MCF 10A (cell line): ENCODE measurements around the gene GORASP1. TPM values are rescaled to one million over a fixed set of nuclear protein-coding genes. Genes with fewer than 3 reads are reported as not detected.

Source experiments
- BruUV-seq: library from RNA; stranded (reverse); fragments of 400-500 nt; replicated peaks from 2 replicates; lab custom pipeline; 2021; lab: Mats Ljungman, UMichigan
- CTCF ChIA-PET: fragments of 300-600 bp; sonication (Branson Sonifier 250); formaldehyde crosslinking; extraction: SDS; loops from one replicate; lab custom pipeline; 2021; ENCODE audit warnings: antibody characterized with exemption, inconsistent platforms; lab: Yijun Ruan, JAX
- POLR2A ChIA-PET: fragments of 300-600, 350-650 bp; sonication (Branson Sonifier 250); formaldehyde crosslinking; extraction: SDS; loops from one replicate; lab custom pipeline; 2020; ENCODE audit warnings: antibody characterized with exemption, inconsistent platforms; lab: Yijun Ruan, JAX
- DNase-seq: peaks from one replicate; pipeline ENCODE4 v3.0.0-alpha.2; 2018; ENCODE audit not compliant: unreplicated experiment
- H3K27ac Mint-ChIP-seq: one replicate; pipeline ENCODE4 v1.8.0; 2022; ENCODE audit warnings: mild to moderate bottlenecking, low read depth, mixed read lengths; ENCODE audit not compliant: unreplicated experiment
- H3K27me3 Mint-ChIP-seq: one replicate; pipeline ENCODE4 v1.8.0; 2022; ENCODE audit warnings: mixed read lengths; ENCODE audit not compliant: insufficient read depth, unreplicated experiment
- H3K36me3 Mint-ChIP-seq: one replicate; pipeline ENCODE4 v1.8.0; 2022; ENCODE audit warnings: mild to moderate bottlenecking, moderate library complexity, mixed read lengths; ENCODE audit not compliant: insufficient read depth, unreplicated experiment
- H3K4me1 Mint-ChIP-seq: one replicate; pipeline ENCODE4 v1.8.0; 2022; ENCODE audit warnings: mixed read lengths; ENCODE audit not compliant: insufficient read depth, unreplicated experiment
- H3K4me3 Mint-ChIP-seq: one replicate; pipeline ENCODE4 v1.8.0; 2022; ENCODE audit warnings: mild to moderate bottlenecking, moderate library complexity, mixed read lengths; ENCODE audit not compliant: unreplicated experiment
- H3K9me3 Mint-ChIP-seq: one replicate; pipeline ENCODE4 v1.8.0; 2022; ENCODE audit warnings: mixed read lengths; ENCODE audit not compliant: unreplicated experiment
- intact Hi-C: fragments of 100-400 bp; cut with micrococcal nuclease; formaldehyde crosslinking; loops from 2 replicates; pipeline ENCODE4 v1.14.1; 2022
- total RNA-seq: library from RNA; stranded (reverse); gene quantifications from 2 replicates; pipeline ENCODE4 v1.2.3, GENCODE V29; 2022
- TF ChIP-seq, protein P1 (sequence below): fragments of 200-600 bp; IDR thresholded peaks from one replicate; pipeline ENCODE4 v1.8.0; 2022; ENCODE audit warnings: antibody characterized with exemption, mild to moderate bottlenecking; ENCODE audit not compliant: unreplicated experiment

GORASP1 gene
- total RNA-seq, 1 experiment from 2014 or later: 34.4 TPM

DNA sequence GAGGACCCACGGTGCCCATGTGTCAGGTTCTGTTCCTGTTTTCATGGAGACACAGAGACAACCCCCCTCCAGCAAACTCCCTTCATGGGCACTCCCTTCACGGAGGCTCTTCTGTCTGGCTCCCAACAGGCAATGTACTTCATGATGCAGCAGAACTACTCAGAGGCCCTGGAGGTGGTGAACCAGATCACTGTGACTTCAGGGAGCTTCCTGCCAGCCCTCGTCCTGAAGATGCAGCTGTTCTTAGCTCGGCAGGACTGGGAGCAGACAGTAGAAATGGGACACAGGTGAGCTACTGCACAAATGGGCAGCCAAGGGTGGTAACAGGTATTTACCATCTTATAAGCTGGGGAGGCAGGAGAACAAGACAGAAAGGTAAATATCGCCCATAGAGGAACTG, 7.0 kb upstream of the GORASP1 start:
- Mint-ChIP-seq H3K27ac (no peak overlapping the region), H3K9me3 (no peaks in the 10 kb centered on the region), H3K4me3 (no peak overlapping the region), H3K4me1 (no peaks in the 10 kb centered on the region), H3K27me3 (no peaks in the 10 kb centered on the region), H3K36me3 (no peaks in the 10 kb centered on the region)
- no peak for DNase-seq
- POLR2A ChIA-PET: no interaction called here
- intact Hi-C loops: no loop called here
- TF ChIP-seq, protein P1, sequence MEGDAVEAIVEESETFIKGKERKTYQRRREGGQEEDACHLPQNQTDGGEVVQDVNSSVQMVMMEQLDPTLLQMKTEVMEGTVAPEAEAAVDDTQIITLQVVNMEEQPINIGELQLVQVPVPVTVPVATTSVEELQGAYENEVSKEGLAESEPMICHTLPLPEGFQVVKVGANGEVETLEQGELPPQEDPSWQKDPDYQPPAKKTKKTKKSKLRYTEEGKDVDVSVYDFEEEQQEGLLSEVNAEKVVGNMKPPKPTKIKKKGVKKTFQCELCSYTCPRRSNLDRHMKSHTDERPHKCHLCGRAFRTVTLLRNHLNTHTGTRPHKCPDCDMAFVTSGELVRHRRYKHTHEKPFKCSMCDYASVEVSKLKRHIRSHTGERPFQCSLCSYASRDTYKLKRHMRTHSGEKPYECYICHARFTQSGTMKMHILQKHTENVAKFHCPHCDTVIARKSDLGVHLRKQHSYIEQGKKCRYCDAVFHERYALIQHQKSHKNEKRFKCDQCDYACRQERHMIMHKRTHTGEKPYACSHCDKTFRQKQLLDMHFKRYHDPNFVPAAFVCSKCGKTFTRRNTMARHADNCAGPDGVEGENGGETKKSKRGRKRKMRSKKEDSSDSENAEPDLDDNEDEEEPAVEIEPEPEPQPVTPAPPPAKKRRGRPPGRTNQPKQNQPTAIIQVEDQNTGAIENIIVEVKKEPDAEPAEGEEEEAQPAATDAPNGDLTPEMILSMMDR: no peak
- BruUV-seq: no TSS peak
- CTCF ChIA-PET: interaction anchor here (0.7 kb wide), 1 partner anchor 203 kb away, joined by 3 read pairs; no protein-coding TSS in a partner anchor

DNA sequence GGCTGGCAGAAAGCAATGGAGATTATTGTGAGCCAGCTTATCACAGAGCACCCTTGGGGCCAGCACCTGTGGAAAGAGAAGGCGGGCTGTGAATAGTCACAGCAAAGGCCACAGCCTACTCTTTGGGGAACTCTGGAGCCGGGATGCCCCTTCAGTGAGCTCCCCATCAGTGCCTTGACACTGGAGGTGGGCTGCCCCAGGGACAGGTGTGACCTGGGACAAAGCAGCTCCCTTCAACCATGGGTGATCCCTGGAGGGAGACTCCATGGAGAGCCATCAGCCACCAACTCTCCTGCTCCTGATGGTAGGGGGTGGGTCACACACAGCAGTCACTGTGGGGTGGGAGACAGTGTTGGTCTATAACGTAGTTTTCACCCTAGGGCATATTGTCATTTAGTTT, 5.9 kb upstream of the GORASP1 start:
- POLR2A ChIA-PET: interaction anchor here (0.7 kb wide), 1 partner anchor 237 kb away, joined by 3 read pairs; no protein-coding TSS in a partner anchor

DNA sequence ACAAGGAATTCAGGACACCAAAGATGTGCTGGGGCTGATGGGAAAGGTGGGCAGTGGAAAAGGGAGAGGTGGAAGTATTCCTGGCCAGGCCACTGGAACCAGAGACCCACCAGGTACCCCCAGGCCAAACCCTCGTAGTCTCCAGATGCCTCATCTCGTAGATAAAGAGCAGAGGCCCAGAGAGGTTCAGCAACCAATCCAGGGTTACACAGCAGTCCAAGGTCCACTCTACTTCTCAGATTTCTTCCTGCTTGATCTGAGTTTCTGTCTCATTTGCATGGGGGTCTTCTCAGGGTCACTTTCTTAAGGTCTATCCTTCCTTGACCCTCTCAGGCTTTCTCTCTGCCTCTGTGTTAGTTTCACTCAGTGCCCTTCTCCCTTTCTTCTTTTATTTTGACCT, 5.1 kb upstream of the GORASP1 start:
- POLR2A ChIA-PET: no interaction called here
- no TSS peak for BruUV-seq
- CTCF ChIA-PET: interaction anchor here (0.6 to 0.7 kb wide), 2 partner anchors 174 to 312 kb away, joined by 3 to 4 read pairs; no protein-coding TSS in a partner anchor
- H3K27ac Mint-ChIP-seq: no peak overlapping the region
- TF ChIP-seq, protein P1: no peak
- no peak overlapping the region for H3K4me3 Mint-ChIP-seq
- H3K36me3 Mint-ChIP-seq: no peaks in the 10 kb centered on the region
- no peaks in the 10 kb centered on the region for H3K27me3 Mint-ChIP-seq
- no peaks in the 10 kb centered on the region for H3K9me3 Mint-ChIP-seq
- intact Hi-C loops: no loop called here
- DNase-seq: no peak
- peaks cover 8% of the 10 kb centered on the region for H3K4me1 Mint-ChIP-seq

More for the DNA sequence above, 5.9 kb upstream of the GORASP1 start:
- no peak overlapping the region for H3K27ac Mint-ChIP-seq
- DNase-seq: no peak
- intact Hi-C loops: no loop called here
- no peak overlapping the region for H3K4me3 Mint-ChIP-seq
- no peaks in the 10 kb centered on the region for H3K27me3 Mint-ChIP-seq
- no peaks in the 10 kb centered on the region for H3K9me3 Mint-ChIP-seq
- BruUV-seq: no TSS peak
- TF ChIP-seq, protein P1: no peak
- peaks cover 2% of the 10 kb centered on the region for H3K4me1 Mint-ChIP-seq
- CTCF ChIA-PET: interaction anchor here (0.7 to 1.0 kb wide), 2 partner anchors 149 to 311 kb away, joined by 3 to 4 read pairs; no protein-coding TSS in a partner anchor
- H3K36me3 Mint-ChIP-seq: no peaks in the 10 kb centered on the region

DNA sequence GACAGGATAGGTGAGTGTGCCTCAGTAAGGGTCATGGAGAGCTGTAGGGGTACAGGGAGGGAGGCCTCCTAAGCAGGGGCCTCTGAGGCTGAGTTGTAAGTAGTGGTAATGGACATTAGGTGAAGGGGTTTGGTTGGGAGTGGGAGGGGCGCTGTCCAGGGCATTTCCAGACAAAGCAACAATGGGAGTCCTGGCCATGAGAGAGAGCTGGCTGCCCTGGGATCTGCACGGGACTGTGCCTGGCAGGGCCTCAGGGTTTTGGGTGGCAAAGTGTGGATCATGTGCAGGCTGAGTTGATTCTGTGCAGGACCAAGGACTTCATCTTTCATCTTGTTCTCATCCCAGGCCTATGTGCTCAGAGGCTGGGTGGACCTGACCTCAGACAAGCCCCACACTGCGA, 4.7 kb upstream of the GORASP1 start:
- BruUV-seq: no TSS peak
- H3K4me1 Mint-ChIP-seq: peaks cover 8% of the 10 kb centered on the region
- DNase-seq: no peak
- H3K27me3 Mint-ChIP-seq: no peaks in the 10 kb centered on the region
- H3K36me3 Mint-ChIP-seq: no peaks in the 10 kb centered on the region
- no peak overlapping the region for H3K27ac Mint-ChIP-seq
- H3K9me3 Mint-ChIP-seq: no peaks in the 10 kb centered on the region
- ChIA-PET POLR2A (no interaction called here), CTCF (interaction anchor here (0.6 kb wide), 1 partner anchor 174 kb away, joined by 4 read pairs; no protein-coding TSS in a partner anchor)
- TF ChIP-seq, protein P1: no peak
- intact Hi-C loops: no loop called here
- H3K4me3 Mint-ChIP-seq: no peak overlapping the region
